Endothelial cell of umbilical vein (primary cell): ENCODE measurements around the gene HOXC13.

Experiments used
- EZH2 ChIP-seq: IDR thresholded peaks from 2 replicates; pipeline ENCODE4 v1.6.1; 2012; ENCODE audit warnings: borderline replicate concordance, low read depth, mild to moderate bottlenecking, moderate library complexity, low read length, inconsistent platforms; ENCODE audit not compliant: severe bottlenecking
- POLR2A ChIP-seq: IDR thresholded peaks from 2 replicates; pipeline ENCODE4 v1.6.1; 2012; ENCODE audit warnings: low read depth, mild to moderate bottlenecking, control low read depth, low read length
- TF ChIP-seq, protein P1 (sequence below), 2 donors: IDR thresholded peaks; 1 replicate in 1 of 2; 2 replicates in 1 of 2; pipeline ENCODE4 v1.5.1; 2011; ENCODE audit warnings: low read length in 2 of 2, mild to moderate bottlenecking in 2 of 2, moderate library complexity in 2 of 2, control low read depth in 1 of 2, inconsistent platforms in 1 of 2, low read depth in 1 of 2; ENCODE audit not compliant: insufficient read depth in 1 of 2; ENCODE audit errors: extremely low read depth in 1 of 2
- TF ChIP-seq, protein P2 (sequence below): IDR thresholded peaks from 2 replicates; pipeline ENCODE4 v1.6.1; 2011; ENCODE audit not compliant: insufficient read depth, insufficient read length

DNA sequence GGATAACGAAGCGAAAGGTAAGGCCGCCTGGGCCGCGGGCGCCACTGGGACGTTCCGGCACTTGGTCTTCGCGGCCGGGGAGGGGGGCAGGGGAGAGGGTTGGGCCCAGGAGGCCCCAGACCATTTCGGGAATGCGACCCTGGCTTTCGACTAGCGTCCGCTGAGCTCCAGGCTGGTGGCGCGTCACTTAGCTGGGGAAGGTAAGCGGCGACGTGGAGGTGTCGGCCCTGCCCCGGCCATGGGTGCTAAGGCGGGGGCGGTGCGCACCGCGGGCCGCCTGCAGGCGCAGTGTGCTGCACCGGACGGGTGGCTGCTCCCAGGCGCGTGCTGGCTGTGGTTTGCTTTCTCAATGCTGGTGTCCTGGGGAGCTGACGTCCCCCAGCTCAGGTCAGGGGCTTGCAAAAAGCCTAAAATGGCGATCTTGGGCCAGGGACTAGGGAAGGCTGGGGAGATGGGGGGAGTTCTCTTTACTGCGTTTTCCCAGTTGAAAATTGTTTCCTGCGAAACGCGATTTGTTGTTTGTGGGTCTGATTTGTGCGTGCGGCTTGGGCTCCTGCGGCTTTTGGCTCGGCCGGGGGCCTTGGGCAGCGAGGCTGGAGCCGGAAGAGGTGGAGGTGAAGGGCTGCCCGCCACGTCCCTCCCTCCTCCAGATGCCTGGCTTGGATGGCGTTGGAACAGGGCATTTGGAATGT lies 47.5 kb downstream of the HOXC13 start:
- TF ChIP-seq POLR2A (no peak), EZH2 (peak; percentile 98)
- TF ChIP-seq, protein P1, sequence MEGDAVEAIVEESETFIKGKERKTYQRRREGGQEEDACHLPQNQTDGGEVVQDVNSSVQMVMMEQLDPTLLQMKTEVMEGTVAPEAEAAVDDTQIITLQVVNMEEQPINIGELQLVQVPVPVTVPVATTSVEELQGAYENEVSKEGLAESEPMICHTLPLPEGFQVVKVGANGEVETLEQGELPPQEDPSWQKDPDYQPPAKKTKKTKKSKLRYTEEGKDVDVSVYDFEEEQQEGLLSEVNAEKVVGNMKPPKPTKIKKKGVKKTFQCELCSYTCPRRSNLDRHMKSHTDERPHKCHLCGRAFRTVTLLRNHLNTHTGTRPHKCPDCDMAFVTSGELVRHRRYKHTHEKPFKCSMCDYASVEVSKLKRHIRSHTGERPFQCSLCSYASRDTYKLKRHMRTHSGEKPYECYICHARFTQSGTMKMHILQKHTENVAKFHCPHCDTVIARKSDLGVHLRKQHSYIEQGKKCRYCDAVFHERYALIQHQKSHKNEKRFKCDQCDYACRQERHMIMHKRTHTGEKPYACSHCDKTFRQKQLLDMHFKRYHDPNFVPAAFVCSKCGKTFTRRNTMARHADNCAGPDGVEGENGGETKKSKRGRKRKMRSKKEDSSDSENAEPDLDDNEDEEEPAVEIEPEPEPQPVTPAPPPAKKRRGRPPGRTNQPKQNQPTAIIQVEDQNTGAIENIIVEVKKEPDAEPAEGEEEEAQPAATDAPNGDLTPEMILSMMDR (IDR thresholded peaks at IDR 0.05; ENCODE audit: extremely low read depth in 1 of 2, insufficient read depth in 1 of 2, low read depth in 1 of 2, low read length in 2 of 2) = no peak
- TF ChIP-seq, protein P2, sequence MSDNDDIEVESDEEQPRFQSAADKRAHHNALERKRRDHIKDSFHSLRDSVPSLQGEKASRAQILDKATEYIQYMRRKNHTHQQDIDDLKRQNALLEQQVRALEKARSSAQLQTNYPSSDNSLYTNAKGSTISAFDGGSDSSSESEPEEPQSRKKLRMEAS = no peak
